ENCODE measurements around the gene HILPDA. TPM values are rescaled to one million over a fixed set of nuclear protein-coding genes. Genes with fewer than 3 reads are reported as not detected.
A peak's percentile ranks its signal among the peaks of the same experiment; 100 is the strongest.

Gene HILPDA
- polyA plus RNA-seq, 12 donors, result 11.8 to 22.3 (median 13.5) TPM; not detected in 1

GRCh38 chr7:128427289-128427891 is 28.3 kb upstream of the HILPDA start:
- DNase-seq, result peak; percentile 61

- no peak for DNase-seq
These were observed 25.5 kb upstream of the HILPDA start for GRCh38 chr7:128430207-128430606.

GRCh38 chr7:128431221-128431620 is 24.5 kb upstream of the HILPDA start:
- no peak for DNase-seq

- DNase-seq, result no peak
These were observed 23.9 kb upstream of the HILPDA start for GRCh38 chr7:128431754-128432153.

- DNase-seq, result no peak
These were observed 21.0 kb upstream of the HILPDA start for GRCh38 chr7:128434413-128435326.

GRCh38 chr7:128435327-128435686 is 20.4 kb upstream of the HILPDA start:
- DNase-seq, result no peak

GRCh38 chr7:128437426-128438332 is 18.0 kb upstream of the HILPDA start:
- DNase-seq, result no peak

- no peak for DNase-seq
These were observed 13.3 kb upstream of the HILPDA start for GRCh38 chr7:128442356-128442755.

- DNase-seq, result no peak
These were observed 11.7 kb upstream of the HILPDA start for GRCh38 chr7:128443831-128444600.

- DNase-seq, result no peak
These were observed 9.4 kb upstream of the HILPDA start for GRCh38 chr7:128446306-128446705.

- DNase-seq, result no peak
These were observed 7.6 kb upstream of the HILPDA start for GRCh38 chr7:128447941-128448564.

- DNase-seq, result no peak
These were observed 6.9 kb upstream of the HILPDA start for GRCh38 chr7:128448751-128449302.

GRCh38 chr7:128450409-128450808 is 5.3 kb upstream of the HILPDA start:
- DNase-seq, result no peak

GRCh38 chr7:128450913-128451312 is 4.8 kb upstream of the HILPDA start:
- DNase-seq, result no peak

GRCh38 chr7:128452552-128452951 is 3.1 kb upstream of the HILPDA start:
- DNase-seq, result no peak

- peak; percentile 92 for DNase-seq
These were observed 1.6 kb upstream of the HILPDA start for GRCh38 chr7:128453836-128454804.

- peak; percentile 40 for DNase-seq
These were observed 703 bp upstream of the HILPDA start for GRCh38 chr7:128454808-128455542.

GRCh38 chr7:128456255-128456725 is 612 bp downstream of the HILPDA start:
- DNase-seq, result no peak

Data from muscle of arm (tissue), 12 donors.